SK-N-MC (cell line): Measurements from ENCODE around the gene ETF1.

Source experiments
- DNase-seq: peaks from one replicate; pipeline ENCODE4 v3.0.0-alpha.2; 2011; ENCODE audit warnings: low read depth, low spot score
- H3K27ac ChIP-seq: fragments of 200-600 bp; sonication (generic); 2 replicates; pipeline ENCODE4 v1.5.1; 2016; ENCODE audit warnings: mixed run types
- H3K36me3 ChIP-seq: fragments of 200-600 bp; sonication (generic); 2 replicates; pipeline ENCODE4 v1.6.1; 2017; ENCODE audit warnings: antibody characterized with exemption, low read length, mixed read lengths; ENCODE audit not compliant: insufficient read depth
- H3K4me3 ChIP-seq: fragments of 200-600 bp; sonication (generic); 2 replicates; pipeline ENCODE4 v1.5.1; 2016
- H3K9ac ChIP-seq: fragments of 200-600 bp; sonication (generic); 2 replicates; pipeline ENCODE4 v1.8.0; 2017; ENCODE audit warnings: mixed run types, mixed read lengths; ENCODE audit not compliant: insufficient read length
- H3K9me3 ChIP-seq: fragments of 200-600 bp; sonication (generic); 2 replicates; pipeline ENCODE4 v1.6.1; 2017; ENCODE audit warnings: low read depth, mild to moderate bottlenecking, antibody characterized with exemption, low read length, moderate library complexity, mixed read lengths
- EZH2 ChIP-seq: fragments of 200-600 bp; sonication (generic); IDR thresholded peaks from one replicate; pipeline ENCODE4 v1.6.1; 2017; ENCODE audit warnings: antibody characterized with exemption
- FOXP2 ChIP-seq: optimal IDR thresholded peaks from 2 replicates; pipeline ENCODE3; 2011; ENCODE audit warnings: mild to moderate bottlenecking, moderate library complexity; ENCODE audit not compliant: insufficient read depth; ENCODE audit errors: extremely low read length, control extremely low read depth
- POLR2AphosphoS5 ChIP-seq: IDR thresholded peaks from 2 replicates; pipeline ENCODE4 v1.6.1; 2012; ENCODE audit warnings: mild to moderate bottlenecking, low read depth, low read length, borderline replicate concordance

ETF1 gene

DNA sequence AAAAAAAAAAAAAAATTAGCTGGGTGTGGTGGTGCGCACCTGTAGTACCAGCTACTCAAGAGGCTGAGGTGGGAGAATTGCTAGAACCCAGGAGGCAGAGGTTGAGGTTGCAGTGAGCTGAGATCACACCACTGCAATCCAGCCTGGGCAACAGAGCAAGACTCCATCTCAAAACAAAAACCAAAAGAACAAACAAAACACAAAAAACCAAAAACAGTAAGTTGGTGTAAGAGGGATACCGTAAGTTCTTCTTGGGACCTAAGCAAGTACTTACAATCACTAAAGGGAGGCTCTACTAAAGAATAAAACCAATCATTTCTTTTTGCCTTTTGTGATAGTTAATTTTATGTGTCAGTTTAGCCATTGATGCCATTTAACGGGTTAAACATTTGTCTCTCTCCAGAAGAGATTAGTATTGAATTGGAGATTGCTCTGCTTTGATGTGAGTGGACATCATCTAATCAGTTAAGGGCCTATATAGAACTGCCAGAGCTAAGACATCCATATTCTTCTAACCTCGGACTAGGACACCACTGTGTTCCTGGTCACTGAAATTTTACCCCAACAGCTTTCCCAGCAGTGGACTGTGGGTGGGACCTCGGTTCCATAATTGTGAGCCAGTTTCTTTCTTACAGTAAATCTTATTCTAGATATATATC lies 10.5 kb upstream of the ETF1 start:
- DNase-seq = no peak
- Histone ChIP-seq H3K9me3 (no peaks in the 10 kb centered on the region), H3K36me3 (peaks cover 53% of the 10 kb centered on the region), H3K9ac (no peak overlapping the region), H3K27ac (peak overlapping the region; percentile 67), H3K4me3 (no peak overlapping the region)
- no peak for TF ChIP-seq FOXP2
- TF ChIP-seq EZH2 = no peak
- no peak for TF ChIP-seq POLR2AphosphoS5

DNA sequence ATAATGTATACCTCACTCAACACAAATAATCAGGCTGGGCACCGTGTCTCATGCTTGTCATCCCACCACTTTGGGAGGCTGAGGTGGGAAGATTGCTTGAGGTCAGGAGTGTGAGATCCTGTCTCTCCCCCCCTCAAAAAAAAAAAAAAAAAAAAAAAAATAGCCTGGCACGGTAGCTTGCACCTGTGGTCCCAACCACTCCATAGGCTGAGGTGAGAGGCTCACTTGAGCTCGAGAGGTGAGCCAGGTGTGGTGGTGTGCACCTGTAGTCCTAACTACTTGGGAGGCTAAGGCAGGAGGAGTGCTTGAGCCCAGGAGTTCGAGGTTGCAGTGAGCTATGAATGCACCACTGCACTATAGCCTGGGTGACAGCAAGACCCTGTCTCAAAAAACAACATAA lies 9.6 kb upstream of the ETF1 start:
- 0 out of 2 replicates have a peak overlapping the region, but pooled peaks have one; percentile 19 for H3K27ac ChIP-seq
- no peak overlapping the region for H3K4me3 ChIP-seq
- H3K36me3 ChIP-seq = peaks cover 44% of the 10 kb centered on the region

DNA sequence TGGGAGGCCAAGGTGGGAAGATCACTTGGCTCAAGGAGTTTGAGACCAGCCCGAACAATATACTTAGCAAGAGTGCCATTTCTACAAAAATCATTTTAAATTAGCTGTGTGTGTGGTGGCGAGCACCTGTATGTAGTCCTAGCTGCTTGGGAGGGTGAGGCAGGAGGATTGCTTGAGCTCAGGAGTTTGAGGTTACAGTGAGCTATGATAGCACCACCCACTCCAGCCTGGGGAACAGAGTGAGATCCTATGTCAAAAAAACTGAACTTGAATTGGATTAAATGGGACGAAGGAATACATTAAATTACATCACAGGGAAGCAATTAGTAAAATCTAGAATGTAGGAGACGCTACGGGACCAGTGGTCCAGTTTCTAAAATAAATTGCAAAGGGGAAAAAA lies 6.4 kb upstream of the ETF1 start:
- DNase-seq = no peak
- Histone ChIP-seq H3K9ac (no peak overlapping the region), H3K36me3 (peaks cover 12% of the 10 kb centered on the region), H3K9me3 (no peaks in the 10 kb centered on the region), H3K4me3 (no peak overlapping the region), H3K27ac (no peak overlapping the region)
- no peak for TF ChIP-seq POLR2AphosphoS5
- no peak for TF ChIP-seq FOXP2
- no peak for TF ChIP-seq EZH2

More for the DNA sequence above, 9.6 kb upstream of the ETF1 start:
- Histone ChIP-seq H3K9ac (no peak overlapping the region), H3K9me3 (no peaks in the 10 kb centered on the region)
- no peak for DNase-seq
- TF ChIP-seq POLR2AphosphoS5 = peak; percentile 45; the same call in 1 of the 2 replicates
- TF ChIP-seq EZH2 = no peak

DNA sequence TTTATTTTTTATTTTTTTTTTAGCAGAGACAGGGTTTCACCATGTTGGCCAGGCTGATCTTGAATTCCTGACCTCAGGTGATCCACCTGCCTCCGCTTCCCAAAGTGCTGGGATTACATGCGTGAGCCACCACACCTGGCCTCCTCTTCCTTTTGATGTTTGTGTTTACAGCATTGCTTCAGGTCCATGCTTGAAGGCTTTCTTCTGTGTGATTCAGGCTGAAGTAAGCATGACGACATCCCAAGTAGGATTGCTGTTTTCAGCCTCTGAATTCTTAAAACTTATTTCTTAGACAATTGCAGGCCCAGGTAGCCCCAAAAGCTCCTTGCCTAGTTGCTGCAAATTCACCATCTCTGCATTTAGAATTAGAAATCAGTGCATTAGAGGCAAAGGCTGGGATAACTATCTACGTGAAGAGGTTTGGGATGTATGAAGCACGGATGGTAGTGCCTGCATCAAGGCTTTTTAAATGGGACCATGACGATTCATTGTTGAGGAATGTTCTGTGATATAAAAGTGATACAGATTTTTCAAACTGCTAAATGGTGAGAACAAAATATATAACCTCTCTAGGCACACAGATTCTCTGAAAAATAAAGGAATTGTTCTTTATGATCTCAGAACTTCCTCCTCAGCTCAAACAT lies 3.0 kb upstream of the ETF1 start:
- TF ChIP-seq EZH2 (no peak), POLR2AphosphoS5 (no peak), FOXP2 (no peak)
- H3K27ac ChIP-seq = no peak overlapping the region
- no peak overlapping the region for H3K4me3 ChIP-seq
- H3K9ac ChIP-seq = peak overlapping the region; percentile 11
- DNase-seq = no peak
- peaks cover 10% of the 10 kb centered on the region for H3K36me3 ChIP-seq
- H3K9me3 ChIP-seq = no peaks in the 10 kb centered on the region

DNA sequence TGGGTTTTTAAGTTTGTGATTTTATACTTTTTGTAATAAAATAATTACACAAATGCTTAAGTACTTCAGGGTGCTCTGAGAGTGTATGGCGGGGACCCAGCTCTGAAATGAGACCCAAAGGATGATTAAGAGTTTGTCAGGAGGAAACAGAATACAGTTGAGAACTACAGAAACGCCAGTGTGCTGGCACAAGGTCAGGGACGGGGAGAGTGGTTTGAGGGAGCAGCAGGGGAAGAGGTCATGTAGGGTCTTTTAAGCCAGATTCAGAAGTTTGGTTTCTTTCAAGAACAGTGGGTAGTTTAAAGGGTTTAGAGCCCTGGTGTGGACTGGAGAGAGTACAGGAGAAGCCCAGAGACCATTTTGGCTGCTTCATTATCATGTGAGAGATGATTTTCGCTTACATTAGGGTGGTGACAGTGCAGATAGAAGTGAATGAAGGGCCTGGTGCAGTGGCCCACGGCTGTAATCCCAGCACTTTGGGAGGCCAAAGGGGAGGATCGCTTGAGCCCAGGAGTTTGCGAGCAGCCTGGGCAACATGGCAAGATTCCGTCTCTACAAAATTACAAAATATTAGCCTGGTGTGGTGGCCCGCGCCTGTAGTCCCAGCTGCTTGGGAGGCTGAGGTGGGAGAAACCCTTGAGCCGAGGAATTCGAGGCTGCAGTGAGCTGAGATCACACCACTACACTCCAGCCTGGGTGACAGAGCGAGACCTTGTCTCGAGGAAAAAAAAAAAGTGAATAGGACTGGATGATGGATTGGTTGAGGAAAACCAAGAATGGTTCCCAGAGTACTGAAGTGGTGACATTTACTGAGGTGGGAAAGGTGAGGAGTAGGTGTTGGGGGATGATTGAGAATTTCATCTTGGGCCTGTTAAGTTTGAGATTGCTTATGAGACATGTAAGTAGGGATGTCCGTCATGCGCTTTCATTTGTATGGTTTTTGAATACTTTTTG lies 1.4 kb upstream of the ETF1 start:
- no peak for TF ChIP-seq EZH2
- no peak for TF ChIP-seq FOXP2
- no peak for TF ChIP-seq POLR2AphosphoS5
- H3K27ac ChIP-seq = peak overlapping the region; percentile 95
- DNase-seq = no peak
- H3K9me3 ChIP-seq = no peaks in the 10 kb centered on the region
- H3K36me3 ChIP-seq = peaks cover 26% of the 10 kb centered on the region
- peak overlapping the region; percentile 97 for H3K9ac ChIP-seq
- peak overlapping the region; percentile 94 for H3K4me3 ChIP-seq

DNA sequence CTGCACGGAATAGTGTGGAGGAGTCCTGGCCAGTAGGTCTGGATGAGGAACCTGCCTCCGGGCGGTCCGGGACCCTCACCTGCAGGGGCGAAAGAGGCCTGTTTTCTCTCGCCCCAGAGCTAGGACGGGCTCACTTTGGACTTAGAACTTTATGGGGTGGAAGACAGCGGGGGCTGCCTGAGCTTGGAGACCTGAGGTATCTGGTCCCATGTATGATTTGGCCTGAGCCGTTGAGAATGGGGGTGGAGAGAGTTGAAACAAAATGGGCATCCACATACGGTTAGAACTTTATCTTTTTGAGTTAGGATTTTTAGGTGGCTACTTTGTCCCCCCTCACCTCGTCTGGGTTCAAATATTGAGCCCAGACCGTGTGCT lies 681 bp upstream of the ETF1 start:
- peak overlapping the region; percentile 97 for H3K9ac ChIP-seq
- no peak for DNase-seq
- TF ChIP-seq FOXP2 = no peak
- H3K9me3 ChIP-seq = no peaks in the 10 kb centered on the region
- H3K4me3 ChIP-seq = peak overlapping the region; percentile 94
- peaks cover 33% of the 10 kb centered on the region for H3K36me3 ChIP-seq
- H3K27ac ChIP-seq = peak overlapping the region; percentile 95

DNA sequence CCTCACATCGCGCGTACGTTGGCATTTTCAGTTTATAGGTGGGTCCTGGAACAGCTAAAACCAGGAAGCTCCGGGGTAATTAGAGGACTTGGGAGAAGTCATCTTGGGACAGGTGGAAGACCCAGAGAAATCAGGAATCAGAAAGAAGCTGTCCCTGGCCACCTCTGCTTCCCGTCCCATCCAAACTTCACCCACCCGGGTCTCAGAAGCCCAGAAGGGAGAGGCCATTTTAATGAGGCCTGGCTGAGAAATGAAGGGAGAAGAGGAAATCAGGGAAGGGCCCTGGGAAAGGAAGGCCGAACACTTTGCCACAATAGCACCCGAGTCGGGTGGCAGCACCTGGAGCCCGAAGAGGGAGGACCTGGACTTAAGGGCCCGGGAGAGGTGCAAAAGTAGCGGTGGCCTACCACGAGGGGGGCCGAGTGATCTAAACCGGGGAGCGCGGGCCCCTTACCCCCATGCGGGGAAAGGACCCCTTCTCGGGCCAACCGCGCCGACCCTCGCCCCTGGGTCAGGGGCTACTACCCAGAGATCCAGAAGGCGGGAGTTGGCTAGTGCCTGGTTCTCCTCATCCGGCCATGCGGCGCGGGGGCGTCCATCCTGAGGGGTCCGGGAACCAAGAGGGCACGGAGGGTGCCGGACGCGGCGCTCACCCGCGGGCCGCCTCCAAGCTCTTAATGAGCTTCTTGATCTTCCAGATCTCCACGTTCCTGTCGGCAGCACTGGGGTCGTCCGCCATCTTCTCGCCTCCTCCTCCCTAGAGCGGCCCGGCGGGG lies 668 bp downstream of the ETF1 start:
- Histone ChIP-seq H3K4me3 (peak overlapping the region; percentile 95), H3K36me3 (peaks cover 39% of the 10 kb centered on the region), H3K9me3 (no peaks in the 10 kb centered on the region), H3K9ac (peak overlapping the region; percentile 96), H3K27ac (peak overlapping the region; percentile 90)
- no peak for DNase-seq
- no peak for TF ChIP-seq EZH2
- no peak for TF ChIP-seq POLR2AphosphoS5
- TF ChIP-seq FOXP2 = no peak

DNA sequence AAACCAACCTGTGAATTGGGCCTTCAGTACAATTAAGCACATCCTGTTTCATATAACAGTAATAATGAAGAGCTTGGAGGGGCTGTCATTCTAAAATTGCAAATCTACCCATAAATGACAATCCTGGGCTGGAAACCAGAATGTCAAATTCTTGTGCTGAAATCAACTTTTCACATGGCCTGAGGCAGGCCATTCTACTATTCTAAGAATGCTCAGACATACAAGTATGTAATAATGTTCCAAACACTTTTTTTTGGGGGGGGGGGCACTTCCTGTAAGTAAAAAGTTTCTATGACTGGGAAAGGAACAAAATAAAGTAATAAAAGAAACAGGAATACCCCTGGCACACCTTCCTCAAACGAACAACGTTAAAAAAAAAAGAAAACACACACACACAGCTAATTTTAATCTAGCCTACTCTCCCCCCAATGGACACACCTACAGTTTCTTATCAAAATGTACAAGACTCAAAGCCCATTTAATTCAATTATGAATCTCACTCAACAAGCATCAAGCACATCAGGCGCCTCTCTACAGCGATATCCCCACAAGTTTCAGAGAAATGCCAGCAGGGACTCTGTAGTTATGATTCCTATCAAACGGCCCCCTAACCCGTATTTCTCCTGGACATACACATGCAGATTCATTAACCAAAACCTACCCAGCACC lies 1.4 kb downstream of the ETF1 start:
- TF ChIP-seq FOXP2 (no peak), EZH2 (no peak), POLR2AphosphoS5 (no peak)
- H3K4me3 ChIP-seq = peak overlapping the region; percentile 95
- peak overlapping the region; percentile 90 for H3K27ac ChIP-seq
- H3K36me3 ChIP-seq = peaks cover 46% of the 10 kb centered on the region
- H3K9me3 ChIP-seq = no peaks in the 10 kb centered on the region
- no peak for DNase-seq
- H3K9ac ChIP-seq = peak overlapping the region; percentile 96
